Endothelial cell of umbilical vein (primary cell): ENCODE data around the gene AFP. TPM values are rescaled to one million over a fixed set of nuclear protein-coding genes. Genes with fewer than 3 reads are reported as not detected.

ENCODE experiments used
- BruUV-seq: library from RNA; stranded (reverse); fragments of 400-500 nt; replicated peaks from 2 replicates; lab custom pipeline; 2021; lab: Mats Ljungman, UMichigan
- CTCF ChIA-PET: fragments of 300-600, 350-600 bp; sonication (Branson Sonifier 250); formaldehyde crosslinking; loops from one replicate; lab custom pipeline; 2021; ENCODE audit warnings: antibody characterized with exemption, inconsistent platforms; lab: Charles Lee
- POLR2A ChIA-PET: fragments of 300-600, 350-600 bp; sonication (Branson Sonifier 250); formaldehyde crosslinking; loops from one replicate; lab custom pipeline; 2021; ENCODE audit warnings: antibody characterized with exemption, inconsistent platforms; lab: Charles Lee
- DNase-seq: peaks from one replicate; pipeline ENCODE4 v3.0.0-alpha.2; 2011; ENCODE audit warnings: low read depth, low spot score
- FAIRE-seq: peaks from 2 replicates; lab custom pipeline; 2011; peaks lifted over from hg19 to GRCh38; lab: Jason Lieb, UNC
- H2AFZ ChIP-seq: 2 replicates; pipeline ENCODE4 v1.6.0; 2012; ENCODE audit warnings: low read depth, low read length, control low read depth, inconsistent platforms
- H3K27ac ChIP-seq: 2 replicates; pipeline ENCODE4 v1.5.1; 2011; ENCODE audit warnings: low read depth, mild to moderate bottlenecking, control low read depth, low read length, moderate library complexity; ENCODE audit not compliant: insufficient read depth
- H3K27me3 ChIP-seq, 2 experiments: 2 replicates each; pipeline versions ENCODE4 v1.6.0 to v1.6.1; 2011; ENCODE audit warnings: low read length in 2 of 2, mixed read lengths in 1 of 2; ENCODE audit not compliant: control insufficient read depth in 2 of 2, insufficient read depth in 2 of 2
- H3K36me3 ChIP-seq, 2 experiments: 2 replicates in 1 of 2; 3 replicates in 1 of 2; pipeline ENCODE4 v1.5.1; 2011; ENCODE audit warnings: low read length in 2 of 2, mild to moderate bottlenecking in 1 of 2, moderate library complexity in 1 of 2; ENCODE audit not compliant: control insufficient read depth in 2 of 2, insufficient read depth in 2 of 2; ENCODE audit errors: extremely low read depth in 1 of 2
- H3K4me1 ChIP-seq: 3 replicates; pipeline ENCODE4 v1.5.1; 2011; ENCODE audit warnings: mild to moderate bottlenecking, low read length; ENCODE audit not compliant: control insufficient read depth, insufficient read depth; ENCODE audit errors: extremely low read depth
- H3K4me2 ChIP-seq: 2 replicates; pipeline ENCODE4 v1.6.1; 2011; ENCODE audit warnings: low read length, control low read depth, mixed read lengths; ENCODE audit not compliant: insufficient read depth
- H3K4me3 ChIP-seq, 3 experiments: fragments of 200-600 bp in 1 of 3; sonication (generic), shearing (Covaris generic) in 1 of 3; replicated peaks in 1 of 3; 2 replicates each; pipeline ENCODE4 v1.5.1; 2011 to 2016; ENCODE audit warnings: control low read depth in 3 of 3, low read length in 3 of 3, mild to moderate bottlenecking in 2 of 3, inconsistent platforms in 1 of 3, low read depth in 1 of 3, moderate library complexity in 1 of 3; ENCODE audit not compliant: insufficient read depth in 1 of 3
- H3K79me2 ChIP-seq: 2 replicates; pipeline ENCODE4 v1.6.0; 2012; ENCODE audit warnings: low read length, inconsistent platforms; ENCODE audit not compliant: control insufficient read depth, insufficient read depth
- H3K9ac ChIP-seq: replicated peaks from 2 replicates; pipeline ENCODE3; 2011; ENCODE audit warnings: low read length, control low read depth; ENCODE audit not compliant: insufficient read depth; ENCODE audit errors: extremely low read depth
- H3K9me1 ChIP-seq: replicated peaks from 3 replicates; pipeline ENCODE4 v1.6.0; 2011; ENCODE audit warnings: mild to moderate bottlenecking, low read length; ENCODE audit not compliant: control insufficient read depth, insufficient read depth; ENCODE audit errors: extremely low read depth
- H3K9me3 ChIP-seq: replicated peaks from 2 replicates; pipeline ENCODE4 v1.5.1; 2012; ENCODE audit warnings: low read length, inconsistent platforms; ENCODE audit not compliant: control insufficient read depth, insufficient read depth
- H4K20me1 ChIP-seq: replicated peaks from 2 replicates; pipeline ENCODE3; 2011; ENCODE audit warnings: mild to moderate bottlenecking, low read length; ENCODE audit not compliant: control insufficient read depth, insufficient read depth; ENCODE audit errors: extremely low read depth
- EZH2 ChIP-seq: IDR thresholded peaks from 2 replicates; pipeline ENCODE4 v1.6.1; 2012; ENCODE audit warnings: borderline replicate concordance, low read depth, mild to moderate bottlenecking, moderate library complexity, low read length, inconsistent platforms; ENCODE audit not compliant: severe bottlenecking
- FOS ChIP-seq: IDR thresholded peaks from 2 replicates; pipeline ENCODE4 v1.6.1; 2011; ENCODE audit warnings: mild to moderate bottlenecking, low read length, moderate library complexity, borderline replicate concordance; ENCODE audit not compliant: insufficient read depth
- GATA2 ChIP-seq: IDR thresholded peaks from 2 replicates; pipeline ENCODE4 v1.7.0; 2011; ENCODE audit warnings: low read depth, mild to moderate bottlenecking, moderate library complexity, mixed read lengths, low read length; ENCODE audit not compliant: insufficient read length, insufficient read depth
- JUN ChIP-seq: IDR thresholded peaks from 2 replicates; pipeline ENCODE4 v1.6.1; 2011; ENCODE audit warnings: borderline replicate concordance, low read depth; ENCODE audit not compliant: insufficient read length, insufficient read depth
- MYC ChIP-seq: IDR thresholded peaks from one replicate; pipeline ENCODE4 v1.6.1; 2011; ENCODE audit warnings: mild to moderate bottlenecking, low read depth, low read length
- POLR2A ChIP-seq: IDR thresholded peaks from 2 replicates; pipeline ENCODE4 v1.6.1; 2012; ENCODE audit warnings: low read depth, mild to moderate bottlenecking, control low read depth, low read length
- POLR2AphosphoS5 ChIP-seq: IDR thresholded peaks from 2 replicates; pipeline ENCODE4 v1.6.1; 2012; ENCODE audit warnings: low read depth, mild to moderate bottlenecking, control low read depth, low read length, moderate library complexity; ENCODE audit not compliant: insufficient read depth
- dilution Hi-C: fragments of 300-500 bp; cut with MboI; formaldehyde crosslinking; loops from one replicate; pipeline ENCODE4 v1.15.0; 2019; ENCODE audit warnings: low sequenced_read_pairs; ENCODE audit not compliant: extremely low pct_ligation_motif_present
- intact Hi-C: fragments of 100-400 bp; cut with micrococcal nuclease; formaldehyde crosslinking; loops from one replicate; pipeline ENCODE4 v1.10.0; 2022
- polyA plus RNA-seq, 4 experiments: library from polyadenylated mRNA; depleted of rRNA in 3 of 4; stranded (reverse) in 3 of 4; unstranded in 1 of 4; fragments of >200 nt; gene quantifications; 2 replicates each; pipeline versions ENCODE4 v1.2.1 to v1.2.3, GENCODE V29; 2011 to 2012; ENCODE audit warnings: missing spikeins in 1 of 4
- total RNA-seq: library from RNA; stranded (reverse); gene quantifications from 2 replicates; pipeline ENCODE4 v1.2.3, GENCODE V29; 2021
- TF ChIP-seq, protein P1 (sequence below), 2 donors: IDR thresholded peaks; 1 replicate in 1 of 2; 2 replicates in 1 of 2; pipeline ENCODE4 v1.5.1; 2011; ENCODE audit warnings: low read length in 2 of 2, mild to moderate bottlenecking in 2 of 2, moderate library complexity in 2 of 2, control low read depth in 1 of 2, inconsistent platforms in 1 of 2, low read depth in 1 of 2; ENCODE audit not compliant: insufficient read depth in 1 of 2; ENCODE audit errors: extremely low read depth in 1 of 2
- TF ChIP-seq, protein P2 (sequence below): IDR thresholded peaks from 2 replicates; pipeline ENCODE4 v1.6.1; 2011; ENCODE audit not compliant: insufficient read depth, insufficient read length

AFP gene
- total and polyA plus RNA-seq, 2 donors (not counting 3 experiments of a cell fraction or from before 2014, with no cell fraction given): not detected

DNA sequence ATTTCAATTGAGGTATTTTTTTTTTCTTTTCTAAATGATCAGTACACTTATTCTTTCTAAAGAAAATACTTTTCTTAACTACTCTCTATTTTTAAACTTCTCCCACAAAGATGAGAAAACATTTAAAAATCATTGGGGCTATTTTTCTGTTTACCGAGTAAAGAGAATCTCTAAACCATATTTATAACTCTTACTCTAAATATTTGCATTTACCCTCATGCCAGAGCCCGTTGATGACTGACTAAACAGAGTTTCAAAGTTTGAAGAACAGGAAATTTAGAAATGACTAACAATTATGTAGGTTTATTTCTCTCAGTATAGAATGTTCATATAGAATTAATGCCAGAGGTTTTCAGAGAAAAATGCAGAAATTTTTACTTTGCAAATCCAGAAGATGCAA lies 34.6 kb upstream of the AFP start:
- CTCF ChIA-PET: no interaction called here
- BruUV-seq: no TSS peak
- Histone ChIP-seq H4K20me1 (no peaks in the 10 kb centered on the region), H3K9me1 (no peaks in the 10 kb centered on the region), H3K27ac (no peak overlapping the region), H3K79me2 (no peaks in the 10 kb centered on the region), H3K4me2 (no peak overlapping the region), H3K4me1 (no peaks in the 10 kb centered on the region), H3K9ac (no peak overlapping the region), H3K4me3 (no peak overlapping the region), H3K9me3 (no peaks in the 10 kb centered on the region), H2AFZ (no peak overlapping the region), H3K27me3 (peaks cover 0 to 5% of the 10 kb centered on the region in 2 experiments), H3K36me3 (no peaks in the 10 kb centered on the region)
- dilution Hi-C loops (no loop called here), intact Hi-C loops (no loop called here)
- POLR2A ChIA-PET: no interaction called here
- DNase-seq (no peak), FAIRE-seq (no peak)
- TF ChIP-seq EZH2 (no peak), JUN (no peak), GATA2 (no peak), MYC (no peak)
- TF ChIP-seq, protein P1, sequence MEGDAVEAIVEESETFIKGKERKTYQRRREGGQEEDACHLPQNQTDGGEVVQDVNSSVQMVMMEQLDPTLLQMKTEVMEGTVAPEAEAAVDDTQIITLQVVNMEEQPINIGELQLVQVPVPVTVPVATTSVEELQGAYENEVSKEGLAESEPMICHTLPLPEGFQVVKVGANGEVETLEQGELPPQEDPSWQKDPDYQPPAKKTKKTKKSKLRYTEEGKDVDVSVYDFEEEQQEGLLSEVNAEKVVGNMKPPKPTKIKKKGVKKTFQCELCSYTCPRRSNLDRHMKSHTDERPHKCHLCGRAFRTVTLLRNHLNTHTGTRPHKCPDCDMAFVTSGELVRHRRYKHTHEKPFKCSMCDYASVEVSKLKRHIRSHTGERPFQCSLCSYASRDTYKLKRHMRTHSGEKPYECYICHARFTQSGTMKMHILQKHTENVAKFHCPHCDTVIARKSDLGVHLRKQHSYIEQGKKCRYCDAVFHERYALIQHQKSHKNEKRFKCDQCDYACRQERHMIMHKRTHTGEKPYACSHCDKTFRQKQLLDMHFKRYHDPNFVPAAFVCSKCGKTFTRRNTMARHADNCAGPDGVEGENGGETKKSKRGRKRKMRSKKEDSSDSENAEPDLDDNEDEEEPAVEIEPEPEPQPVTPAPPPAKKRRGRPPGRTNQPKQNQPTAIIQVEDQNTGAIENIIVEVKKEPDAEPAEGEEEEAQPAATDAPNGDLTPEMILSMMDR (IDR thresholded peaks at IDR 0.05; ENCODE audit: extremely low read depth in 1 of 2, insufficient read depth in 1 of 2, low read depth in 1 of 2, low read length in 2 of 2): no peak

DNA sequence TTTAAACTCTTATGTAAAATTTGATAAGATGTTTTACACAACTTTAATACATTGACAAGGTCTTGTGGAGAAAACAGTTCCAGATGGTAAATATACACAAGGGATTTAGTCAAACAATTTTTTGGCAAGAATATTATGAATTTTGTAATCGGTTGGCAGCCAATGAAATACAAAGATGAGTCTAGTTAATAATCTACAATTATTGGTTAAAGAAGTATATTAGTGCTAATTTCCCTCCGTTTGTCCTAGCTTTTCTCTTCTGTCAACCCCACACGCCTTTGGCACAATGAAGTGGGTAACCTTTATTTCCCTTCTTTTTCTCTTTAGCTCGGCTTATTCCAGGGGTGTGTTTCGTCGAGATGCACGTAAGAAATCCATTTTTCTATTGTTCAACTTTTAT lies 32.0 kb upstream of the AFP start, which contains the start of gene ALB:
ALB (plus strand) TSS at position 246 of the 400 bp plus-strand sequence; CDS start at position 287, 41 bp downstream.
- POLR2A ChIA-PET: no interaction called here
- Histone ChIP-seq H2AFZ (no peak within 1 kb of the TSS), H3K27me3 (peaks cover 0 to 3% of the 10 kb centered on the region in 2 experiments), H3K9ac (no peak within 1 kb of the TSS), H3K36me3 (no peaks in the 10 kb centered on the region), H3K4me2 (no peak within 1 kb of the TSS), H3K9me3 (no peaks in the 10 kb centered on the region), H3K9me1 (no peaks in the 10 kb centered on the region), H3K27ac (no peak within 1 kb of the TSS), H3K4me3 (no peak within 1 kb of the TSS), H3K79me2 (no peaks in the 10 kb centered on the region), H3K4me1 (no peaks in the 10 kb centered on the region), H4K20me1 (no peaks in the 10 kb centered on the region)
- TF ChIP-seq POLR2A (no peak), FOS (no peak), JUN (no peak), GATA2 (no peak), EZH2 (no peak), MYC (no peak), POLR2AphosphoS5 (no peak)
- TF ChIP-seq, protein P1 (IDR thresholded peaks at IDR 0.05; ENCODE audit: extremely low read depth in 1 of 2, insufficient read depth in 1 of 2, low read depth in 1 of 2, low read length in 2 of 2): no peak
- TF ChIP-seq, protein P2, sequence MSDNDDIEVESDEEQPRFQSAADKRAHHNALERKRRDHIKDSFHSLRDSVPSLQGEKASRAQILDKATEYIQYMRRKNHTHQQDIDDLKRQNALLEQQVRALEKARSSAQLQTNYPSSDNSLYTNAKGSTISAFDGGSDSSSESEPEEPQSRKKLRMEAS: no peak
- CTCF ChIA-PET: no interaction called here
- no TSS peak for BruUV-seq
- FAIRE-seq: no peak
- dilution Hi-C loops: no loop called here
- intact Hi-C loops: no loop called here
- no peak for DNase-seq
